ENCODE data around the gene NLGN1. TPM values are rescaled to one million over a fixed set of nuclear protein-coding genes. Genes with fewer than 3 reads are reported as not detected.

NLGN1 gene
- total and polyA plus RNA-seq, 2 of the 8 experiments (the other 6 are each of a cell fraction or from before 2014, with no cell fraction given): 7.8 to 14.8 TPM

DNA sequence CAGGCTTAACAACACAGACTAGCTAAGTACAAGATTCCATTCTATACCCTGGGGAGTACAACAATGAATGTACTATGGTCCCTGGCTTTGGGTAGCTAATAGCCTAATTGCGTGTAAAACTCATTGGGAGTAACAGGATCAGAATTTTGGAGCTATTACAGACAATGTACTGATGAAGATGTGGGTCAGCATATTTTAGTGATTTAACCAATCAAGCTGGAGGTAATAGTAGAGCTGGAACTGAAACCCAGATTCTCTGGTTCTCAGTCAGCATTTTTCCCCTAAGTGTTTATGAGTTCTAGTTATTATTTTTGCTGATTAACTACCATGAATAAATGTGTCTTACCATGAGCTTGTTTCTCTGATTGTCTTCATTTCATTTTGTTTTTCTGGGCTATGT, 578.7 kb downstream of the NLGN1 start:
- Histone ChIP-seq H3K4me1 (replicated peaks in 1 of 4; ENCODE audit: control insufficient read depth in 3 of 4, insufficient read depth in 4 of 4, low read length in 3 of 4) (no peaks in the 10 kb centered on the region), H3K79me2 (ENCODE audit: control insufficient read depth in 1 of 2, insufficient read depth in 2 of 2, low read length in 2 of 2) (no peaks in the 10 kb centered on the region), H3K14ac (ENCODE audit: insufficient read length) (no peak overlapping the region), H3K56ac (replicated peaks; ENCODE audit: insufficient read length, low read depth, low read length) (no peak overlapping the region), H4K8ac (ENCODE audit: extremely low read depth, insufficient read depth, low read length) (no peak overlapping the region), H4K91ac (replicated peaks; ENCODE audit: insufficient read length, low read length) (no peak overlapping the region), H3K4ac (replicated peaks; ENCODE audit: insufficient read length, low read depth, low read length) (no peak overlapping the region), H2BK120ac (replicated peaks; ENCODE audit: low read depth, low read length) (no peak overlapping the region), H3K27ac (ENCODE audit: low read depth, low read length) (no peak overlapping the region), H3K79me1 (ENCODE audit: low read depth, low read length) (no peaks in the 10 kb centered on the region), H2AK5ac (ENCODE audit: low read depth, low read length) (no peak overlapping the region), H4K5ac (ENCODE audit: insufficient read length, low read depth, low read length) (no peak overlapping the region), H3K36me3 (ENCODE audit: control insufficient read depth in 2 of 4, insufficient read depth in 4 of 4, low read length in 3 of 4) (no peaks in the 10 kb centered on the region), H3K4me3 (ENCODE audit: extremely low read depth in 1 of 4, insufficient read depth in 2 of 4, low read depth in 3 of 4, low read length in 4 of 4) (no peak overlapping the region), H3K9ac (replicated peaks in 1 of 4; ENCODE audit: extremely low read depth in 1 of 4, low read depth in 3 of 4, low read length in 3 of 4) (no peak overlapping the region), H2AFZ (ENCODE audit: low read length) (no peak overlapping the region), H3K4me2 (ENCODE audit: insufficient read depth in 1 of 2, low read depth in 2 of 2, low read length in 2 of 2) (no peak overlapping the region), H3K27me3 (replicated peaks in 1 of 4; ENCODE audit: control insufficient read depth in 3 of 4, extremely low read depth in 1 of 4, insufficient read depth in 3 of 4, low read length in 3 of 4) (no peaks in the 10 kb centered on the region), H3K9me3 (ENCODE audit: insufficient read depth in 2 of 2, low read depth in 1 of 2, low read length in 1 of 2) (no peaks in the 10 kb centered on the region), H3K23me2 (ENCODE audit: low read depth, low read length) (no peaks in the 10 kb centered on the region), H3K18ac (ENCODE audit: extremely low read depth, low read length) (no peak overlapping the region), H2BK5ac (ENCODE audit: low read depth, low read length) (no peak overlapping the region), H4K20me1 (replicated peaks in 1 of 2; ENCODE audit: control insufficient read depth in 1 of 2, insufficient read depth in 2 of 2, low read length in 2 of 2) (no peaks in the 10 kb centered on the region), H3K23ac (ENCODE audit: insufficient read length) (no peak overlapping the region), H2BK20ac (ENCODE audit: low read length) (no peak overlapping the region), H2BK12ac (ENCODE audit: low read depth, low read length) (no peak overlapping the region), H2BK15ac (ENCODE audit: low read length) (no peak overlapping the region)
- DNase-seq (ENCODE audit: low read depth in 1 of 2, low spot score in 2 of 2) (no peak), FAIRE-seq (no peak)
- ChIA-PET CTCF (ENCODE audit: partially characterized antibody) (interaction anchor here (1.4 kb wide), 1 partner anchor 17 kb away, joined by 5 read pairs; no protein-coding TSS in a partner anchor), POLR2A (ENCODE audit: partially characterized antibody) (interaction anchor here (0.8 kb wide), 1 partner anchor 9 kb away, joined by 3 read pairs; no protein-coding TSS in a partner anchor)
- WGBS, 2 experiments (ENCODE audit: extremely low coverage in 1 of 2, insufficient coverage in 1 of 2, insufficient read length in 1 of 2, insufficient replicate concordance in 2 of 2, low coverage in 1 of 2, low lambda C conversion rate in 2 of 2, missing lambda C conversion rate in 1 of 2): 92% methylated on average over 1 of the region's 1 CpG; no CpG with 5 or more reads in 1 of the 2 experiments
- TF ChIP-seq ASH2L (IDR thresholded peaks at IDR 0.05; ENCODE audit: low read length) (no peak), GTF2F1 (IDR thresholded peaks at IDR 0.05; ENCODE audit: borderline replicate concordance, low read depth, low read length) (no peak), POLR2AphosphoS5 (IDR thresholded peaks at IDR 0.05; ENCODE audit: low read depth, low read length) (no peak), RXRA (IDR thresholded peaks at IDR 0.05; ENCODE audit: insufficient read depth, low read depth, low read length) (no peak), CHD2 (IDR thresholded peaks at IDR 0.05; ENCODE audit: low read length) (no peak), BRCA1 (IDR thresholded peaks at IDR 0.05; ENCODE audit: low read depth, low read length) (no peak), TBP (IDR thresholded peaks at IDR 0.05; ENCODE audit: low read depth, low read length) (no peak), KDM4A (IDR thresholded peaks at IDR 0.05; ENCODE audit: low read depth, low read length, severe bottlenecking) (no peak), MAX (IDR thresholded peaks at IDR 0.05) (no peak), RFX5 (IDR thresholded peaks at IDR 0.05; ENCODE audit: borderline replicate concordance, low read depth, low read length) (no peak), TEAD4 (IDR thresholded peaks at IDR 0.05; ENCODE audit: low read depth, low read length) (no peak), EGR1 (IDR thresholded peaks at IDR 0.05; ENCODE audit: borderline replicate concordance, low read depth, low read length) (no peak), ZNF274 (IDR thresholded peaks at IDR 0.05; ENCODE audit: borderline replicate concordance, extremely low read depth, low read length) (no peak), CHD1 (IDR thresholded peaks at IDR 0.05; ENCODE audit: low read depth, low read length) (no peak), CBX5 (IDR thresholded peaks at IDR 0.05; ENCODE audit: low read depth, low read length) (no peak), BACH1 (IDR thresholded peaks at IDR 0.05; ENCODE audit: low read length) (no peak)
